ENCODE data around the gene LCN2. TPM values are rescaled to one million over a fixed set of nuclear protein-coding genes. Genes with fewer than 3 reads are reported as not detected.

LCN2 gene
- total RNA-seq, 1 donor from 2014 or later: 45.7 TPM

- no peak overlapping the region for H3K4me3 ChIP-seq (ENCODE audit: low read depth, low read length)
- TF ChIP-seq, protein P1, sequence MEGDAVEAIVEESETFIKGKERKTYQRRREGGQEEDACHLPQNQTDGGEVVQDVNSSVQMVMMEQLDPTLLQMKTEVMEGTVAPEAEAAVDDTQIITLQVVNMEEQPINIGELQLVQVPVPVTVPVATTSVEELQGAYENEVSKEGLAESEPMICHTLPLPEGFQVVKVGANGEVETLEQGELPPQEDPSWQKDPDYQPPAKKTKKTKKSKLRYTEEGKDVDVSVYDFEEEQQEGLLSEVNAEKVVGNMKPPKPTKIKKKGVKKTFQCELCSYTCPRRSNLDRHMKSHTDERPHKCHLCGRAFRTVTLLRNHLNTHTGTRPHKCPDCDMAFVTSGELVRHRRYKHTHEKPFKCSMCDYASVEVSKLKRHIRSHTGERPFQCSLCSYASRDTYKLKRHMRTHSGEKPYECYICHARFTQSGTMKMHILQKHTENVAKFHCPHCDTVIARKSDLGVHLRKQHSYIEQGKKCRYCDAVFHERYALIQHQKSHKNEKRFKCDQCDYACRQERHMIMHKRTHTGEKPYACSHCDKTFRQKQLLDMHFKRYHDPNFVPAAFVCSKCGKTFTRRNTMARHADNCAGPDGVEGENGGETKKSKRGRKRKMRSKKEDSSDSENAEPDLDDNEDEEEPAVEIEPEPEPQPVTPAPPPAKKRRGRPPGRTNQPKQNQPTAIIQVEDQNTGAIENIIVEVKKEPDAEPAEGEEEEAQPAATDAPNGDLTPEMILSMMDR (conservative IDR thresholded peaks at IDR 0.05; ENCODE audit: low read depth, low read length): no peak
- no peak for DNase-seq (ENCODE audit: low read depth)
Observed at GRCh38 chr9:128115187-128116103, 33.8 kb upstream of the LCN2 start.

DNA sequence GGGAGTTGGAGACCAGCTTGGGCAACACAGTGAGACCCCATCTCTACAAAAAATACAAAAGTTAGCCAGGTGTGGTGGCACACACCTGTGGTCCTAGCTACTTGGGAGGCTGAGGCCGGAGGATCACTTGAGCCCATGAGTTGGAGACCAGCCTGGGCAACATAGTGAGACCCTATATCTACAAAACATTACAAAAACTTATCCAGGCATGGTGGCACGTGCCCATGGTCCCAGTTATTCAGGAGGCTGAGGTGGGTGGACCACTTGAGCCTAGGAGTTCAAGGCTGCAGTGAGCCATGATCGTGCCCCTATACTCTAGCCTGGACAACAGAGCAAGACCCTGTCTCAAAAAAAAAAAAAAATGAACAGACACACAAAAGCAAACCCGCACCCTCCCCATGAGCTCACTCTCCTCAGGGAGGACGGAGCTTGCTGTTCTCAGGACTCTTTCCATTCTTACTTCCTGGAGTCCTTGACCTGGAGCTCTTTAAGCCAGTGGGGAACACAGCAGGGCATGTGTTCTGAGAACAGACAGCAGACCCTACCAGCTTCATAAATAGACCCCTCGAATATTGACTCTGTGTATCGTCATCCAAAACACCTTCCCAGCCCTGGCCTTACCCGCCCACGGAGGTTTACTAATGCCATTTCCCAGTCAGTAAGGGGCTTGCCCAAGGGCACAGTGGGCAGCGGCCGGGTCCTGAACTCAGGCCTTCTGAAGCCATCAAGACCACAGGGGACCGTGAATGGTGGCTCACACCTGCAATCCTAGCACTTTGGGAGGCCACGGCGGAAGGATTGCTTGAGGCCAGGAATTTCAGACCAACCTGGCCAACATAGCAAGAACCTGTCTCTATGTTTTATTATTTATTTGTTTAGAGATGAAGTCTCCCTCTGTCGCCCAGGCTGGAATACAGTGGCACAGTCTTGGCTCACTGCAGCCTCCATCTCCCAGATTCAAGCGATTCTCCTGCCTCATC, 32.9 kb upstream of the LCN2 start:
- DNase-seq (ENCODE audit: low read depth): no peak
- TF ChIP-seq, protein P1 (conservative IDR thresholded peaks at IDR 0.05; ENCODE audit: low read depth, low read length): no peak
- H3K4me3 ChIP-seq (ENCODE audit: low read depth, low read length): no peak overlapping the region

GRCh38 chr9:128117613-128118471, 31.4 kb upstream of the LCN2 start:
- no peak for DNase-seq (ENCODE audit: low read depth)
- TF ChIP-seq, protein P1 (conservative IDR thresholded peaks at IDR 0.05; ENCODE audit: low read depth, low read length): peak; percentile 100
- H3K4me3 ChIP-seq (ENCODE audit: low read depth, low read length): no peak overlapping the region

- H3K4me3 ChIP-seq (ENCODE audit: low read depth, low read length): no peak overlapping the region
- DNase-seq (ENCODE audit: low read depth): no peak
- TF ChIP-seq, protein P1 (conservative IDR thresholded peaks at IDR 0.05; ENCODE audit: low read depth, low read length): no peak
Observed at GRCh38 chr9:128118472-128118857, 30.8 kb upstream of the LCN2 start.

GRCh38 chr9:128118971-128119665, 30.1 kb upstream of the LCN2 start:
- no peak for DNase-seq (ENCODE audit: low read depth)
- TF ChIP-seq, protein P1 (conservative IDR thresholded peaks at IDR 0.05; ENCODE audit: low read depth, low read length): no peak
- no peak overlapping the region for H3K4me3 ChIP-seq (ENCODE audit: low read depth, low read length)

Data from epithelial cell of proximal tubule (primary cell).